ENCODE measurements around the gene FEN1.

FEN1 gene

DNA sequence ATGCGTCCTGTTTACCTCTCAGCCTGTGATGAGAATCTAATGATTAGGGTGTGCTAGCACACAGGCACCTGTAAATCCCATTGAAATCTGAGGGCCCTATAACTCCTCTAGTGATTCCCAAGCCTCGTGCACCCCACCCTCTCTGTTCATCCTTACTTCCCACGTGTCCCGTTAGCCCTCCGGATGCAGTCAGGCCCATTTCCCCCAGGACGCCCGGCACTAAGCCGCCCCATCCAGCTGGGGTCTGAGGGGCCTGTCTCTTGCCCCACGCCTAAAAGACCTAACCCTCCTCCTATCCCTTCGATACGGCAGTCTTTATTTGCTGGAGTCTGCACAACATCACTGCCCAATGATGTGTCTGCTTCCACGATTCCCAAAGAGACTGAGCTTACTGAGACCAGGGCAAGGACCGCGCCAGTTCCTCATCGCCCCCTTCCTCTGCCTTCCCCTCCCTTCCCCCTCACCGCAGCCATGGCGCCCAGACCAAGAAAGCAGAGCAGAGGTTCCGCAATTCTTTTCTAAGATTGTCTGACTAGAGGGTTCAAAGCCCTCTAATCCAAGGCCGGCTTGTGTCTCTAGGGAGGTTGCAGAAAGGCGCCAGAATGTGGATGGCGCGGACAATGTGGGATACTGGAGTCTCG is 34.3 kb downstream of the FEN1 start:
- no peak for FAIRE-seq

DNA sequence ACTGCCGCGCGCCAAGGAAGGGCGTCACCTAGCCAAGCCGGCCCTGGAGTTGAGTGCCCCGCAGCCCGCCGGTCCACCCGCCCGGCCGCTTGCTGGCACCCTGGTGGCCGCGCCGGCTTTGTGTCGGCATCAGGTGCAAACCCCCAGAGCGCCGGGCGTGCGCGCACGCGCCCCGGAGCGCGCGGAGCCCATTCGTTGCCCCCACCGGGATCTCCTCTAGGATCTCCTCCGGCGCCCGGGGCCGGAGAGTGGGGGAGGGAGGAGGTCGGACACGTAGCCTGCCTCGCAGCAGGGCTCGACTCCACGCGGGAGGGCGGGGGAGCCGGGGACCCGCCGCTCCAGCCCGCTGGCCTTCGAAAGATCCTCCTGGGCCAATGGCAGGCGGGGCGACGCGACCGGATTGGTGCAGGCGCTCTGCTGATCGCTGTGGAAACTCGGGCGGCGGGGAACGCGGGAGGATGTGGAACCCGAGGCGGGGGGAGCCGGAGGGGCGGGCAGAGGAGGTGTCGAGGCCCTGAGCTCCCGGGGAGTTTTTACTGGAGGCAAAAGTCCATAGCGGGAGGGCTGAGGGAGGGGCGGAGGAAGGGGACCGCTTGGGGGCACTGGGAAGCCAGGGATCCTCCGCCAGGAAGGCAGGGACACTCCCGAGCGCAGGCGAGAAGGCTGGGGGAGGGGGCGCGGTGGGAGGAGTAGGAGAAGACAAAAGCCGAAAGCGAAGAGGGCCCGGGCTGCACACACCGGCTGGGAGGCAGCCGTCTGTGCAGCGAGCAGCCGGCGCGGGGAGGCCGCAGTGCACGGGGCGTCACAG is 35.1 kb downstream of the FEN1 start, which contains the start of gene FADS2:
TSS of gene FADS2 (plus strand) at position 730 of the 808 bp plus-strand sequence. CDS start 91 bp downstream, outside the sequence.
- FAIRE-seq: peak; percentile 27

DNA sequence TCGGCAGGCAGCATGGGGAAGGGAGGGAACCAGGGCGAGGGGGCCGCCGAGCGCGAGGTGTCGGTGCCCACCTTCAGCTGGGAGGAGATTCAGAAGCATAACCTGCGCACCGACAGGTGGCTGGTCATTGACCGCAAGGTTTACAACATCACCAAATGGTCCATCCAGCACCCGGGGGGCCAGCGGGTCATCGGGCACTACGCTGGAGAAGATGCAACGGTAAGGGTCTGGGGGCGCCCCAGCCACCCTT is 35.6 kb downstream of the FEN1 start:
- no peak for FAIRE-seq

DNA sequence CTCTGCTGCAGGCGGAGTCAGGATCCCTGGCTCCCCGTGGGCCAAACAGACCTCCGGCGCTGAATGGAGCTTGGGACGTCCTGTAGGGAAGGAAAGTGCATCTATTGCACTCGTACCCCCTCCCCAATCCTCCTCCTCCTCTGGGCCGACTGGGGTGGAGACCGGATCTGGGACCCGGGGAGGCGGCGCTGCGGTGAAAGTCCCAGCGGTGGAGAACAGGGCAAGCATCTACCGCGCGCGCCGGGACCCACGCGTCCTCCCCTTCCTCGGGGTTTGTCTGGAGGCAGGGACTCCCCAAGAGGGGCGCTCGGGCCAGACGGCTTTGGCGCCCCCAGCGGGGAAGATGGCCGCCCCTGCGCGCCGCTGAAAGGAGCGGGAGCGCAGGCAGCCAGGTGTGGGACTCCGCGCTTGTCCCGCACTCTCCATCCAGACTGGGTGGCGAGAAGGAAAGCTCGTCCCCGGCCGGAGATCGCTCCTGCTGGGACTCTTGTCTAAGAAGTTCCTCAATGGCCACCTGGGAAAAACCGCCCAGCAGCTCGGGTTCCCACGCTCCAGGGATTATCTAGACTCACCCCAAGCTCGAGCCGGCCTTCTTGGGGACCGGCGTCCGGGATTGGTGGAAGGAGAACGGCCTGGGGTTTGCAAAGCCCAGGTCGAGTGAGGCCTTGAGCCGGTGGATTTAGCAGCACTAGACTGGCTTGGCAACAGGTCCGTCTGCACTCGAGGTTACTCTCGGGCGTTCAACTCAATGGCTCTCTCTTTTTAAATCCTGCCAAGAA is 36.1 kb downstream of the FEN1 start:
- FAIRE-seq: no peak

DNA sequence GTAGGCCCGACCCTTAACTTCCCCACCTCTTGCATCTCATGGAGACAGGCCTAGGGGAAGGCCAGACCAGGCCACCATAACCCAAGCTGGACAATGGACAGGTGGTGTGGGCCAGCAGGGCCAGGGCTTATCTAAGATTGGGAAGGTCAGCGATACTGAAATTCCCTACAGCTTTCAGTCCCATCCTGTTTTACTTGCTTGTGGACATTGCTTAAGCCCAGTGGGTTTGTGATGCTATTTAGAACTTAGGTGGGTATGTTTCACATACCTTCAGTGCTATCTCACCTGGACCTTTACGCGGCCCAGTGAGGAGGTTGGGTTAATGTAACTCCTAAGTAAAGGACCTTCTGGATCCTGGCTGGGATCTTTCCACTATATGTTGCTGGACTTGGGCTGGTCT is 37.1 kb downstream of the FEN1 start:
- no peak for FAIRE-seq

DNA sequence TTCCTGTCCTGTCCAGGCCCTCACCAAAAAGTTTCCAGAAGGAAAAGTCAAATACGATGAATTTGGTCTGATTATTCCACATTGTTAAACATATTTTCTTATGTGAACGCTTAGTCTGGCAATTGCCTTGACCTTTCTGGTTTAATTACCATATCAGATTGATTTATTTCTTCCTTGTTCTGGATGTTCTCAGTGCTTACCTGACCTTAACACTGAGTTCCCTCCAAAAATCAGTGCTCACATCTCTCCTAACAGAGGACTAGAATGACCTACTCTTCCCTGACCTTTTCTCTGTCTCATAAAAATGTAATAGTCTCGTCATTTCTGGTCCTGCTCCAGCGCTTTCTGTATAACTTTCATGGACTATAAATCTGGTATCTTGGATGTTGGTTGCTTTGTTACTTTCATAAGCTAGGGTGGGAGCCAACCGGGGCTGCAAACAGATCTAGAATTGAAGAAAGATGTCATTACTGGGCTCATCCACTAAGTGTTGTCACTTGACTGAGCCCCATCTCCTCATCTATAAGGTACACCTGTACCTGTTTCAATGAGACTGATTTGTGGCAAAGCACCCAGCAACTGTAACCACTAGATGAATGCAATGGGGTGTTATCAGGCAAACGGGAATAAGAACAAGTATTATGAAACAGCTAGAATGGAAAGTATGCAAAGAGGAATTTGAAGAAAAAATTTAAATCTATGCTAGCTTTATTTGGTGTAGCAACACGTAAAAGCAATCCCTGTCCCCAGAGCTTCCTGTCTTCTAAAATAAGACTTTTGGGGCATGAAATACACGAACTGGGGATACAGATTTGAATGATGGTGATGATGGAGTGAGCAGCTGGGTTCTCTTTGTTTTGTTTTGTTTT is 37.8 kb downstream of the FEN1 start:
- FAIRE-seq: no peak

DNA sequence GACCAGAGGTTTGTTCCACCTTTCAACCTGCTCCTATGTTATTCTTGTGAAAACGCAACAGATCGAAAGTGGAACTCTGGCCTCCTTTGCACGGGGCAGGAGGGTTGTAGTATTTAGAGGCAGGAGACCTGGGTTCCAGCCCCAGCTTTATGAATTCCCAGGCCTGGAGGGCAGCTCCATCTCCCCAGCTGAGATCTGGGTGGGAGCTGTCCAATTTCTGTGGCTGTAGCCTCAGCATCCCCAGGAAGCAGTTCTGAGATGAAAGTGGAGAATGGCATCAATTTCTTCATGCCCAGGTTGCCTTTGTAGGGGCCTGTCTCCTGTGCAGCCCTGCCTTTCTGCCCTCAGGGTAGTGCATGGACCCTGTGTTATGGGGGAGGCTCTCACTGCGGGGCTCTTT is 39.5 kb downstream of the FEN1 start:
- no peak for FAIRE-seq

DNA sequence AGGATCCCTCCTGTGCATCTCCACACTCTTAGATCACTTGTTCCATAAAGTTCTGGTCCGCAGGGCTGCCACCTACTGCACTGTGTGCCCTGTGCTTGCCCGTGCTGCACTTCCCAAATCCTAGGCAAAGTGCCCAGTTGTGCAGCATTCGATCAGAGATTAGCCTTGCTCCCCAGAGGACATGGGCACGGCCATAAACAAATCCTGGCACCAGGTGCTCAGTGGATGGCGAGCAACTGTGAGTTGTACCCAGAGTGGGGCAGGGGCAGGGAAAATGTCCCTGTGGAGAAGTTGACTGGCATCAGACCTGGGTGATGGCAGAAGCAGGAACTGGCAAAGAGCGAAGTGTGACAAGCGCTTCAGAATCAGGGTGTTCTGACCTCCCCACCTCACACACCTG is 40.0 kb downstream of the FEN1 start:
- FAIRE-seq: no peak

DNA sequence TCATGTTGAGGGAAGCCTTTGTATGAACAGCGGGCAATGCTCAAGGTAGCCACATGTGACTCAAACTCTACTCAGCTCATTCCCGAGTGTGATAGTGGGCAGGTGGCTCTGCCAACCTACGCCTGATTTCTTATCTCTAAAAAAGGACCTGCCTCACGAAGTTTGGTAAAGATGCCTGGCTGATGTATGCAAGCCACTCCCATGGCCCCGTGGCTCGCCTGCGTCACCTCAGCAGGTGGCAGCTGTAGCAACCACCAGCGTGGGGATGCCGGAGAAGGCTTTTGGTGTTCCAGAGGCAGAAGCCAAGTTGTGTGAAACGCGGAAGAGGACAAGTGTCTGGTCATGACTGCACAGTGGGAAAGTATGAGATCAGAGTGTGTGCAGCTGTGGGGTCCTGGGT is 40.8 kb downstream of the FEN1 start:
- FAIRE-seq: no peak

DNA sequence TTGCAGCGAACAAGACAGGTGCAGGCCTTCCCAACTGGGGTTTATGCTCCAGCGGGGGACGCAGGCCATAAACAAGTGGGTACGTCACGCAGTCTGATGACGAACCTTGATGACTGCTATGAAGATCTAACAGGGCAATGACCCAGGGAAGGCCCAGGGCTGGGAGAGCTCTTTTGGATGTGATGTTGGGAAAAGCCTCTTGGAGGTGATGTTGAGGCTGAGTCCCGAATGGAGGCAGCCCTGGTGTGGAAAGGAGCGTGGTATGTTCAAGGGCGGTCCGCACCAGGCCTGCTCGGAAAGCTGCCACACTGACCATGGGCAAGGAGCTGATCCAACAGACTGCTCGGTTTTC is 41.2 kb downstream of the FEN1 start:
- no peak for FAIRE-seq

DNA sequence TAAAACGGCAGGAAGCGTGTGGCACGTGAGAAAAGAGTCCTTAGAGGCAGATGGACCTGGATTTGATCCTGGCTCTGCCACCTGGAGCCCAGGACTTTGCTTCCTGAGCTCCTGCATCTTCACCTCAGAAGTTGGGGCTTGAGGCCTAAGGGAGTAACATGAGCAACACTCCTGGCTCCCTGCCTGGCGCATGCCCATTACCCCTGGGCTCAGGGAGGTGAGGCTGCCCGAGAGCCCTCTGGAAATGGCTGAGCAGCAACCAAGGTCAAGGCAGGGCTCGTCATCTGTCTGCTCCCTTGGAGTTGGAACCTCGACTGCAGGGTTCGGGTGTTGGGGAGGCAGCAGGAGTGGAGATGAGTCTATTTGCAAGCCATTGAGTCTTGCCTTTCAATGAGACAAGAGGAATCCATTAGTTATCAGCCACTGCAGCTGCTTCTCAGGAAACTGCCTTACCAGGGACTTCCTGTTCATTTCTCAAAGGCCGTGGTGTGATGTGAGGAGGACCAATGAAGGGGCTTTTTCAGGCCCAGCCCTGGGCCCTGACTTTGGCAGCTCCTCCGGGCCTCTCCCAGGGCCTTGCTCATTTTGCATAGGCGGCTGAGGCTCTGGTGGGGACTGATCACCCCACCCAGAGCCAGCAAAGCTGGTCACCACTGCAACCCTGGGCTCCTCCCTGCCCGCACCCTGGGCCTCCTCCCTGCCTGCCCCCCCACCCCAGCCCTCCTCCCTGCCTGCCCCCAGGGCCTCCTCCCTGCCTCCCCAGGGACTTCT is 41.8 kb downstream of the FEN1 start:
- no peak for FAIRE-seq

DNA sequence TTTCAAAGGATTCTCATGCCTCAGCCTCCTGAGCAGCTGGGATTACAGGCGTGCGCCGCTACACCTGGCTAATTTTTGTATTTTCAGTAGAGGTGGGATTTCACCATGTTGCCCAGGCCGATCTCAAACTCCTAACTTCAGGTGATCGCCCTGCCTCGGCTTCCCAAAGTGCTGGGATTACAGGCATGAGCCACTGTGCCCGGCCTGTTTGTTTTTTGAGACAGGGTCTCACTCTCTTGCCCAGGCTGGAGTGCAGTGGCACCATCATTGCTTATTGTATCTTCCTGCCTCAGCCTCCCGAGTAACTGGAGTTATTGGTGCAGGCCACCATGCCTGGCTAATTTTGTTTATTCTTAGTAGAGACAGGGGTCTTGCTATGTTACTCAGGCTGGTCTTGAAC is 43.5 kb downstream of the FEN1 start:
- no peak for FAIRE-seq

DNA sequence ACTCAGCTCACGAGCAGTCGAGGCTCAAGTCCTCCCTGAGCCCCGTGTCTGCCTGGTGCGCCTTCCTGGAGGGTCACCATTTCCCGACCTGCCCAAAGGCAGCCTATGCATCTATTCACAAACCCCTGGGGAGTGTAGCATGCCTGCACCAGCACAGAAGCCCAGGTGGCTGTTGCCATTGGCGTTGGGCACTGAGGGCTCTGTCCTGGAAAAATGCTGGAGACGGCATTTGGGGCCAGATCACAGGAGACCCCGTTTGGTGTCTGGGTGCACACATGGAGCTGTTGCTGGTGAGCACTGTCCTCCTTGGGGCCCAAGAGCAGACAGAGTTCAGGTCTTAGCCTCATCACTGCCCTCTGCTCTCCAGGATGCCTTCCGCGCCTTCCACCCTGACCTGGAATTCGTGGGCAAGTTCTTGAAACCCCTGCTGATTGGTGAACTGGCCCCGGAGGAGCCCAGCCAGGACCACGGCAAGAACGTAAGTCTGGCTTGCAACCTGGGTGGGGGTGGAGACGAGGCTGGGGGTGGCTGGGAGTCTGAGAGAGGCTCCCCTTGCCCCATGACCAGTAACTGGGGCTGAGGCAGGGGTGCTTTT is 44.8 kb downstream of the FEN1 start:
- no peak for FAIRE-seq

DNA sequence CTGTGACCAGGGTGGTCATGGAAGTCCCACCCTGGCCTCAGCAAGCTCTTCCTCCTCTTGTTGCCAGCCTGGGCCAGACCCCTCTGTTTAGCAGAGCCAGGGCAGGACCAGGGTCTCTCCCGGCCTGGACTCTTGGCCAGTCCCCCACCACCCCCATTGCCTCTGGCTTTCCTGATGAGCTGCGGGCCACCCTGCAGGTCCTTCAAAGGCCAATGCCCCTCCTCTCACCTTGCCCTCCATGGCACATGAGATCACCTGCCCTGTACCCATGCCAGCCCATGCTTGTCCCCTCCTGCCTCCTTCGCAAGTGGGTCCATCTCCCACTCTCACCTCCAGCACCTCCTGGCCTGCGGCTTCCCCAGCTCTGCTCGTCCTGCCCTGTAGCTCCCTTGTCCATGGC is 45.8 kb downstream of the FEN1 start:
- no peak for FAIRE-seq

DNA sequence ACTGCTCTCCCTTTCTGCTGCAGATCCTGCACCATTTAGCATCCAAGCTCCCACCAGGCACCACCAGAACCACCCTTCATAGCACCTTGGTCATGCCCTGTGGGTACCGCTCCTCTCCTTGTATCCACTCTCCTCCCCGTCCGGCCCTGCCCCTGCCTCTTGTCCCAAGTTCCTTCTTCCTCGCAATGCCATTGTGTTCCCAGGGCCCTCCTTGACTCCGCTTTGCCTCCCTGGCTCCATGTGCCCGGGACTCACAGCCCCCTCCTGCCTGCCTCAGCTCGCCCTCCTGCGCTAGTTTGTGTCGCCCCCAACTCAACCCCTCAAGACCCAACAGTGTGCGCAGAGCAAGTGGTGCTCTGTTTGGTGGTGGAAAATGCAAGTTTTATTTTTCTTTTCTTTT is 46.2 kb downstream of the FEN1 start:
- FAIRE-seq: no peak

DNA sequence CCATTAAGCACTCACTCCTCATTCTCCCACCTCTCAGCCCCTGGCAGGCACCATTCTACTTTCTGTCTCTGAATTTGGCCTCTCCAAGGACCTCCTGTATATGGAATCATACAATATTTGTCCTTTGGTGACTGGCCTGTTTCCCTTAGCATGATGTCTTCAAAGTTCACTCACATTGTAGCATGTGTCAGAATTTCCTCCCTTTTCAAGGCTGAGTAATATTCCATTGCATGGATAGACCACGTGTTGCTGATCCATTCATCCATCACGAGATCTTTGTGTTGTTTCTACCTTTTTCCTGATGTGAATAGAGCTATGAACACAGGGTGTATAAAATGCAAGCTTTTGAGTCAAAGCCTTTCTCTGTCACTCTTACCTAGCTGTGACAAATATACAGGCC is 47.0 kb downstream of the FEN1 start:
- no peak for FAIRE-seq

DNA sequence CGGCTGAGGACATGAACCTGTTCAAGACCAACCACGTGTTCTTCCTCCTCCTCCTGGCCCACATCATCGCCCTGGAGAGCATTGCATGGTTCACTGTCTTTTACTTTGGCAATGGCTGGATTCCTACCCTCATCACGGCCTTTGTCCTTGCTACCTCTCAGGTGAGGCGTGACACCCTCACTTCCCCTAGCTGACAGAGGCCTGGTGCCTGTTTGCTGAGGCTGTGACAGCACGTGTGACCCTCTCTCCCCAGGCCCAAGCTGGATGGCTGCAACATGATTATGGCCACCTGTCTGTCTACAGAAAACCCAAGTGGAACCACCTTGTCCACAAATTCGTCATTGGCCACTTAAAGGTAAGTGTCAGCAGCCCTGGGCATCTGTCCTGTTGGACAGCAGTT is 47.7 kb downstream of the FEN1 start:
- FAIRE-seq: no peak

DNA sequence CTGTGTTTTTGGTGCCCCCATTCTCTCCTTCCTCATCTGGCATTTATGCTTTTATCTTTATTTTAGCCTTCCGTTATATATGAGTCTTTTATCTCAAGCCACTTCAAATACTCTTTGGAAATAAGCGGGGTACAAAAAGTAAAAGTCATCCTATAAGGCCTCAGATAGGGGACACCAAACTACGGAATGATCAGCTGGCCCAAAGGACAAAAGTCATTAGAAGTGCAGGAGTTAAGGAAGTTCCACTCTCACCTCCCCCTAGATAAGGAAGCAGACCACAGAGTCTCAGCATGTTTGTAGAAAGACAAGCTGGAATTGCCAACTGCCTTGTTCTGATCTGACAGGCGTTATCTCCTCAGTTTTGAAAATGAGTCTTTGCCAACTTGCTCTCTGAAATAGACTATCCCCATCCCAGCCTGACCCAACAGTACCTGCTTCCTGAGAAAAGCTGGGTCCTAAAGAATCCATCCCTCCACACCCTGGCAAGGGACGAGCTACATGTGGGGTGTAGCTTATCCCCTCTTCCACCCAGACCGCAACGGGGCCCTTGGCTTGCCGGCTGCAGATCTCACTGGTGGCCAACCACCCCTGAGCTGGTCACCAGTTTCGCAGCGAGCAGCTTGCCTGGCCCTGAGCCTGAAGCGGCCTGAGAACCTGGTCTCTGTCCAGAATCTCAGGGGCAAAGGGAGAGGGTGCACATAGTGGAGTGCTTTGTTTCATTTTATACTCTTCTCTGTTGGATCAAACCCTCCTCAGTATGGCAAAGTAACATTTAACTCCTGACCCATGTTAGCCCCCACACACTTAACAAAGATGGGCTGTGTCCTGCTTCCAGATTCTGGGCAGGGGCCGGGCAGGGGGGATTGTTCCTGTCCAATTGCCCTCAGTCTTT is 49.2 kb downstream of the FEN1 start:
- FAIRE-seq: no peak

DNA sequence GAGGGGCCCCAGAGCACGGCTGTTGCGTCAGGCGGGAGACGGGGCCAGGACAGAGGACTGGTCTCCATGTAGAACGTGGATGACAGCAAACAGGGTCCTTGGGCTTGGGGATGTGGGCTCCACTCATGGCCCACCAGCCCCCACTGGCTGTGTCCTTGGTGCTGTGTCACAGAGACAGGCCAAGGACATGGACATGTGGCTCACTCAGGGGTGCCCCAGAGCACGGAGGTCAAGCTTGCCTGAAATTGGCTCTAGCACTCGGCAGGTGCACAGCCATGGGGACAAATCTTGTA is 49.8 kb downstream of the FEN1 start:
- FAIRE-seq: no peak

DNA sequence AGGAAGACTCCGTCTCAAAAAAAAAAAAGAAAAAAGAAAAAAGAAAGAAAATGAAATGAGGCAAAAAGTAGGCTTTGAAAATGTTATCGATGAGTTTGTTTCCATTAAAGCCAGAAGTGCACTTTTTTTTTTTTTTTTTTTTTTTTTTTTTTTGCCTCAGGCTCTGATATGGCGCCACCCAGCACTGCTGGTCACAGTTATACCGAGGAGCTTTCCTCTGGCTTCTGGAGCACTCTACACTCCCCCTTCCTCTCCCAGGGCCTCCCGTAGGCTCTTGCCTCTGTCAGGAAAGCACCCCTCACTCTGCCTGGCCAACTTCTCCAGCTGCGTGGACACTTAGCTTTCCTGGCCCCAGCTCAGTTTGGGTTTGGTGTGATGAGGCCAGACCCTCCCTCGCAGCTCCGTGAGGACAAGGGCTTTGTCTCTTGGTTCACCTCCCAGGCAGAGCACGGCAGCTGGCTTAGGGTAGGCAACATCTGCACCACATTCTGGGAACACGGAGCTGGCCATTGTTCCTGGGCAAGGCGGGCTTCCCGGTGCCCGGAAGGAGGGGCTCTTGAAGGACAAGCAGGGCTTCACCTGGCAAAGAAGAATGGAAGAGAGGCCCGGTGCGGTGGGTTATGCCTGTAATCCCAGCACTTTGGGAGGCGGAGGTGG is 52.3 kb downstream of the FEN1 start:
- FAIRE-seq: no peak
